Right lobe of liver (tissue), 4 donors: ENCODE results near the gene CHMP5.

Experiments
- CTCF ChIP-seq, 4 donors: fragments of 200-600 bp in 3 of 4; fragments of 450-650 bp in 1 of 4; IDR thresholded peaks; one replicate each; pipeline versions ENCODE4 v1.5.1 to v1.8.0; 2016 to 2022; ENCODE audit warnings: antibody characterized with exemption in 4 of 4, mild to moderate bottlenecking in 2 of 4
- POLR2A ChIP-seq: fragments of 450-650 bp; IDR thresholded peaks from one replicate; pipeline ENCODE4 v1.6.1; 2017; ENCODE audit warnings: antibody characterized with exemption, mild to moderate bottlenecking
- donor health status: DM: no; HTN: no; CAD: no.
- donor health status: DM: no; HTN: no; CAD: no.
- donor health status: DM: no; HTN: yes; CAD: no.

DNA sequence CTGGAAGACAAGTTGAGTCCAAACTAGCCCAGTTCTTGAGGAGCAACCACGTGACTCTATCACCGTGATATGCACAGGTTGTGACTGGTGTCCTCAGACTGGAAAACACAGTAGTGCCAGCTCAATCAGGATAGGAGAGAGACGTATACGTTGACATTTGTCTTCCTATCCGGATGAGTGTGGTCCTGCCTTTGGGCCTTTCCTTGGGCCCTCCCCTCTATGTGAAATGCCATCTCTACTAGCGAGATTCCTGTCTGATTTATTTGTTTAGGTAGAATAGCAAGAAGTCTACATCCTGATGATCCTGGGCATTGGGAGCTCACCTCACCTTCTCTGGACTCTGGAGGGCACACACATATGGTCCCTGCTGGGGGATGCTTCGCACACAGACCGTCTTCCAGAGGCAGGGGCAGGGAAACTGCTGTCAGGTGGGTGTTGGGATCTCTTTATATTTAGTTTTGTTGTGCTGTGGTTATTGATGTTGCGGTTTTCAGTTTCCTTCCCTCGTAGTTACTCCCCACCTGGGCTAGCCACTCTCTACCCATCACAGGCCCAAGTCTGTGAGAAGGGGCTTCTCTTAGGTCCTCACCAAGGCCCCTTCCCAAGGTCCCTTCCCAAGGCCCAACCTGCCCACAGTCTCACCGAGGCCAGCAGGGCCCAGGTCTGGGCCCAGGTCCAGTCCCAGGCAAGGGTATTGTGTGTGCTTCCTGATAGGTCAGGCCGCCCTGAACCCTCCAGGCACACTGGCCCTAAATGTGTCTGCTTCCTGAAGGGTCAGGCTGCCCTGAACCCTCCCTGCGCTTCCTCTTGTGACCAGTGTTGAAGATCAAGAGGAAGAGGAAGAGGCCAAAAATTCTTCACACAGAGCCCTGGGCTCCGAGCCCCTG, 43.9 kb upstream of the CHMP5 start:
- no peak for TF ChIP-seq CTCF (IDR thresholded peaks at IDR 0.05)
- no peak for TF ChIP-seq POLR2A
